Neural cell (in vitro differentiated cells): ENCODE results near the gene NSG2.

Experiments
- CTCF ChIP-seq: fragments of 450-650 bp; IDR thresholded peaks from 2 replicates; pipeline ENCODE4 v1.5.1; 2014; ENCODE audit warnings: antibody characterized with exemption, mild to moderate bottlenecking, moderate library complexity; ENCODE audit not compliant: poor library complexity, severe bottlenecking
- EP300 ChIP-seq: fragments of 450-650 bp; conservative IDR thresholded peaks from 2 replicates; pipeline ENCODE4 v1.6.1; 2014; ENCODE audit warnings: antibody characterized with exemption, mild to moderate bottlenecking, moderate library complexity; ENCODE audit not compliant: poor library complexity, severe bottlenecking
- EZH2 ChIP-seq: fragments of 200-600, 300-800 bp; shearing (Covaris generic), sonication (generic); IDR thresholded peaks from 2 replicates; pipeline ENCODE4 v1.6.1; 2014; ENCODE audit warnings: antibody characterized with exemption, low read length, borderline replicate concordance, mild to moderate bottlenecking; ENCODE audit not compliant: insufficient read depth, poor library complexity, severe bottlenecking
- MXI1 ChIP-seq: fragments of 450-650 bp; conservative IDR thresholded peaks from 2 replicates; pipeline ENCODE4 v1.6.1; 2014; ENCODE audit warnings: antibody characterized with exemption, mild to moderate bottlenecking; ENCODE audit not compliant: poor library complexity, severe bottlenecking
- POLR2AphosphoS5 ChIP-seq: IDR thresholded peaks from 2 replicates; pipeline ENCODE4 v1.6.1; 2012
- RAD21 ChIP-seq: fragments of 450-650 bp; conservative IDR thresholded peaks from 2 replicates; pipeline ENCODE4 v1.6.1; 2014; ENCODE audit warnings: antibody characterized with exemption, mild to moderate bottlenecking, moderate library complexity
- REST ChIP-seq: IDR thresholded peaks from 2 replicates; pipeline ENCODE4 v1.6.1; 2012; ENCODE audit warnings: borderline replicate concordance
- SMC3 ChIP-seq: fragments of 450-650 bp; conservative IDR thresholded peaks from 2 replicates; pipeline ENCODE4 v1.6.1; 2014; ENCODE audit warnings: antibody characterized with exemption, mild to moderate bottlenecking, moderate library complexity; ENCODE audit not compliant: poor library complexity
- TAF1 ChIP-seq: IDR thresholded peaks from 2 replicates; pipeline ENCODE4 v1.6.1; 2012; ENCODE audit warnings: low read depth

- TF ChIP-seq CTCF, result no peak
- no peak for TF ChIP-seq EZH2
- TF ChIP-seq POLR2AphosphoS5, result no peak
- no peak for TF ChIP-seq SMC3
- TF ChIP-seq REST, result no peak
- TF ChIP-seq MXI1, result no peak
- no peak for TF ChIP-seq TAF1
- TF ChIP-seq RAD21, result no peak
- TF ChIP-seq EP300, result no peak
Observed at GRCh38 chr5:174030286-174030685, 15.2 kb upstream of the NSG2 start.
